ENCODE data around the gene TMEM236. TPM values are rescaled to one million over a fixed set of nuclear protein-coding genes. Genes with fewer than 3 reads are reported as not detected.
A peak's percentile ranks its signal among the peaks of the same experiment; 100 is the strongest.

Gene TMEM236
- total and polyA plus RNA-seq, 9 of the 15 experiments (the other 6 are each of a cell fraction or from before 2014, with no cell fraction given) = 0.04 to 0.13 (median 0.04) TPM; not detected in 4

DNA sequence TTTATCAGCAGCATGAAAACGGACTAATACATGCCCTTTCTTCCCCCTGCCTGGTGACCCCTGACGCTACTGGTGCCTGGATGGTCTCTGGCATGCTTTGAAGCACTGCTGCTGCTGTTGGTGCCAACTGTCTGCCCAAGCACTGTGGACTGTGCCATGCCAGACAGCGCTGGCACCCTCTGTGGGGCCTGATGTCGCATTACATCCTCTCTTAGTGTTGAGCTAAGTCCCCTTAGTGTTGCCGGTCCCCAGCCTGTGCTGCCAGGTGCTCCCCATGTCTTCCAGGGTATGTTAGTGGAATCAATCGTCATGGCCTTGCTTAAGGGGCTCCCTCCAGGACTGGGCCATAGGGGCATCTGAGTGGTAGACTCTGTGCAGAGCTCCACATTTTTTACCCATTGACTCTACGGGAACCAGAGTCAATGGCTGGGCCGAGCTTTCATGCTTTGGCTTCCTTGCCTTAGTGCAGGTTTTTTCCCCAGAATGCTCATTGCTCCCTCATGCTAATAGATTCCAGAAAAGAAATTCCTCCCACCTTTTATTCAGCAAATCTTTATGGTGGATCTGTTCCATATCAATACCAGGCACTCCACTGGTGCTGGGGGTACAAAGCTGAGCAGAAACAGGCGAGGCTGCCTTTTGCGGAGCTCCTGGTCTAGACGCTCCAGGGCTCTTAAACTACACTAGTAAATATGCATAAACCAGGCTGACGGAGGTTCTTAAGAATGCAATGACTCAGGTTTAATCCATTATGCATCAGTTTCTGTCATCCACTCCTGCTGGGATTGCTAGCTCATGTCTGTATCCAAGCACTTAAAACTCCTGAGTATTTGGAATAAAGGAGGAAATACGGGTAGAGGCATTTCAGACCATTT lies 35.3 kb downstream of the TMEM236 start (continued):
- TF ChIP-seq, protein P1, sequence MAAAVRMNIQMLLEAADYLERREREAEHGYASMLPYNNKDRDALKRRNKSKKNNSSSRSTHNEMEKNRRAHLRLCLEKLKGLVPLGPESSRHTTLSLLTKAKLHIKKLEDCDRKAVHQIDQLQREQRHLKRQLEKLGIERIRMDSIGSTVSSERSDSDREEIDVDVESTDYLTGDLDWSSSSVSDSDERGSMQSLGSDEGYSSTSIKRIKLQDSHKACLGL (CRISPR knock-in tag; IDR thresholded peaks at IDR 0.05; ENCODE audit: borderline replicate concordance, poor library complexity, severe bottlenecking) = no peak
- TF ChIP-seq NFE2 (IDR thresholded peaks at IDR 0.05; ENCODE audit: low read depth) = peak; percentile 70
- no peak for TF ChIP-seq SP1 (CRISPR knock-in tag; IDR thresholded peaks at IDR 0.05)
- no peak for TF ChIP-seq SUPT5H (IDR thresholded peaks at IDR 0.05)
- no peak for TF ChIP-seq ZNF764 (CRISPR knock-in tag; IDR thresholded peaks at IDR 0.05; ENCODE audit: low read depth)
- peak; percentile 31; the same call in 1 of the 2 replicates for TF ChIP-seq MAFG (tag; conservative IDR thresholded peaks at IDR 0.05)
- TF ChIP-seq ZBED1 (IDR thresholded peaks at IDR 0.05) = no peak
- no peak for TF ChIP-seq PHB (CRISPR knock-in tag; IDR thresholded peaks at IDR 0.05)
- no peak for TF ChIP-seq ZC3H4 (CRISPR knock-in tag; IDR thresholded peaks at IDR 0.05; ENCODE audit: borderline replicate concordance)
- TF ChIP-seq ZBTB1 (CRISPR knock-in tag; IDR thresholded peaks at IDR 0.05; ENCODE audit: borderline replicate concordance, low read depth) = no peak
- no peak for TF ChIP-seq HDAC8 (tag; IDR thresholded peaks at IDR 0.05)
- TF ChIP-seq, protein P2, sequence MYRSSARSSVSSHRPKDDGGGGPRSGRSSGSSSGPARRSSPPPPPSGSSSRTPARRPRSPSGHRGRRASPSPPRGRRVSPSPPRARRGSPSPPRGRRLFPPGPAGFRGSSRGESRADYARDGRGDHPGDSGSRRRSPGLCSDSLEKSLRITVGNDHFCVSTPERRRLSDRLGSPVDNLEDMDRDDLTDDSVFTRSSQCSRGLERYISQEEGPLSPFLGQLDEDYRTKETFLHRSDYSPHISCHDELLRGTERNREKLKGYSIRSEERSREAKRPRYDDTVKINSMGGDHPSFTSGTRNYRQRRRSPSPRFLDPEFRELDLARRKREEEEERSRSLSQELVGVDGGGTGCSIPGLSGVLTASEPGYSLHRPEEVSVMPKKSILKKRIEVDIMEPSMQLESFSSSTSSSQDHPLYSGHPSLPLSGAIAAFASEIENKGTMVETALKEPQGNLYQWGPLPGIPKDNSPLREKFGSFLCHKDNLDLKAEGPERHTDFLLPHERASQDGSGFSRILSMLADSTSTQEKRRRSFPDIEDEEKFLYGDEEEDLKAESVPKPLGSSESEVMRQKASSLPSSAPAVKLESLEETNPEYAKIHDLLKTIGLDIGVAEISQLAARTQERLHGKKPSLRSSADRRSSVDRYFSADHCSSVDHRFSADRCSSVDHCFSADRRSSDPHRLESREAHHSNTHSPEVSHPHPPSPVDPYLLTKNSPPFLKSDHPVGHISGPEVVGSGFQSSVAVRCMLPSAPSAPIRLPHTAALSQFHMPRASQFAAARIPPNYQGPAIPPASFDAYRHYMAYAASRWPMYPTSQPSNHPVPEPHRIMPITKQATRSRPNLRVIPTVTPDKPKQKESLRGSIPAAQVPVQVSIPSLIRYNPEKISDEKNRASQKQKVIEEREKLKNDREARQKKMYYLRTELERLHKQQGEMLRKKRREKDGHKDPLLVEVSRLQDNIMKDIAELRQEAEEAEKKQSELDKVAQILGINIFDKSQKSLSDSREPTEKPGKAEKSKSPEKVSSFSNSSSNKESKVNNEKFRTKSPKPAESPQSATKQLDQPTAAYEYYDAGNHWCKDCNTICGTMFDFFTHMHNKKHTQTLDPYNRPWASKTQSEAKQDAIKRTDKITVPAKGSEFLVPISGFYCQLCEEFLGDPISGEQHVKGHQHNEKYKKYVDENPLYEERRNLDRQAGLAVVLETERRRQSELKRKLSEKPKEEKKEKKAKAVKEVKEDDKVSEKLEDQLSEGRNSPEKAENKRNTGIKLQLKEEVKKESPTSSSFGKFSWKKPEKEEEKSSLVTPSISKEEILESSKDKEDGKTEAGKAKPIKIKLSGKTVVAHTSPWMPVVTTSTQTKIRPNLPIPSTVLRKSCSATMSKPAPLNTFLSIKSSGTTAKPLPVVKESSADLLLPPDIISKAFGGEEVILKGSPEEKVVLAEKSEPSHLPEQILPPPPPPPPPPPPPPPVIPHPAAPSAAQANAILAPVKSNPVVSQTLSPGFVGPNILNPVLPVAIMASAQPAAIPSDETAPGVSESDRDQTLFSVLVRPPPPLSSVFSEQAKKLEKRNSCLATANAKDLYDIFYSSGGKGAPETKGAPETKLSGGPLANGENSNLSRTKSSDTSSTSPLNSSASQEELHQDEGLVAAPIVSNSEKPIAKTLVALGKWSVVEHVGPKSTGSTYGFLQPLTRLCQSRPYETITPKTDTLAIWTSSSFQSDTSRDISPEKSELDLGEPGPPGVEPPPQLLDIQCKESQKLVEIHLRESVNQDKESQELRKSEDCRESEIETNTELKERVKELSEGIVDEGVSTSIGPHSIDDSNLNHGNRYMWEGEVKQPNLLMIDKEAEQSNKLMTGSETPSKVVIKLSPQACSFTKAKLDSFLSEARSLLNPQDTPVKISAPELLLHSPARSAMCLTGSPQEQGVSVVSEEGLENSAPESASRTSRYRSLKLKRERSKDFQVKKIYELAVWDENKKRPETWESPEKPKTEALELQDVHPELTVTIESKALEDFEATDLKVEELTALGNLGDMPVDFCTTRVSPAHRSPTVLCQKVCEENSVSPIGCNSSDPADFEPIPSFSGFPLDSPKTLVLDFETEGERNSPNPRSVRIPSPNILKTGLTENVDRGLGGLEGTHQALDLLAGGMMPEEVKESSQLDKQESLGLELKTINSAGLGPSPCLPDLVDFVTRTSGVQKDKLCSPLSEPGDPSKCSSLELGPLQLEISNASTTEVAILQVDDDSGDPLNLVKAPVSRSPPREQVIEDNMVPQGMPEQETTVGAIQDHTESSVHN (IDR thresholded peaks at IDR 0.05; ENCODE audit: borderline replicate concordance in 1 of 2, low read depth in 1 of 2) = no peak
- TF ChIP-seq ZFPM2 (CRISPR knock-in tag; IDR thresholded peaks at IDR 0.05) = no peak
- TF ChIP-seq MTA1 (IDR thresholded peaks at IDR 0.05; ENCODE audit: borderline replicate concordance) = no peak
